AG04450 (cell line): ENCODE data around the gene NDRG4. TPM values are rescaled to one million over a fixed set of nuclear protein-coding genes. Genes with fewer than 3 reads are reported as not detected.

Experiments
- CTCF ChIA-PET: fragments of 300-600, 350-600 bp; formaldehyde crosslinking; extraction: SDS; loops from one replicate; lab custom pipeline; 2022; ENCODE audit warnings: antibody characterized with exemption, inconsistent platforms; lab: Charles Lee
- POLR2A ChIA-PET: fragments of 350-600 bp; formaldehyde crosslinking; extraction: SDS; loops from one replicate; lab custom pipeline; 2021; ENCODE audit warnings: antibody characterized with exemption, inconsistent platforms; lab: Yijun Ruan, JAX
- DNase-seq: peaks from one replicate; pipeline ENCODE4 v3.0.0-alpha.2; 2011; ENCODE audit warnings: low read depth, low spot score
- H3K27ac ChIP-seq: one replicate; pipeline ENCODE4 v1.5.1; 2012; ENCODE audit warnings: low read depth, low read length, control low read depth
- H3K27me3 ChIP-seq: one replicate; pipeline ENCODE4 v1.6.0; 2012; ENCODE audit warnings: low read length; ENCODE audit not compliant: control insufficient read depth, insufficient read depth
- H3K4me3 ChIP-seq: 2 replicates; pipeline ENCODE4 v1.5.1; 2011; ENCODE audit warnings: mild to moderate bottlenecking, low read depth, low read length, control low read depth
- H3K9me3 ChIP-seq: 2 replicates; pipeline ENCODE4 v1.5.1; 2012; ENCODE audit warnings: low read length; ENCODE audit not compliant: control insufficient read depth, insufficient read depth
- polyA plus RNA-seq: library from polyadenylated mRNA; depleted of rRNA; stranded (reverse); fragments of >200 nt; gene quantifications from 2 replicates; pipeline ENCODE4 v1.2.3, GENCODE V29; 2011
- TF ChIP-seq, protein P1 (sequence below): IDR thresholded peaks from 2 replicates; pipeline ENCODE4 v1.5.1; 2011; ENCODE audit warnings: low read depth, low read length, control low read depth, inconsistent platforms

NDRG4 gene
- polyA plus RNA-seq, 1 experiment = 24.3 TPM

DNA sequence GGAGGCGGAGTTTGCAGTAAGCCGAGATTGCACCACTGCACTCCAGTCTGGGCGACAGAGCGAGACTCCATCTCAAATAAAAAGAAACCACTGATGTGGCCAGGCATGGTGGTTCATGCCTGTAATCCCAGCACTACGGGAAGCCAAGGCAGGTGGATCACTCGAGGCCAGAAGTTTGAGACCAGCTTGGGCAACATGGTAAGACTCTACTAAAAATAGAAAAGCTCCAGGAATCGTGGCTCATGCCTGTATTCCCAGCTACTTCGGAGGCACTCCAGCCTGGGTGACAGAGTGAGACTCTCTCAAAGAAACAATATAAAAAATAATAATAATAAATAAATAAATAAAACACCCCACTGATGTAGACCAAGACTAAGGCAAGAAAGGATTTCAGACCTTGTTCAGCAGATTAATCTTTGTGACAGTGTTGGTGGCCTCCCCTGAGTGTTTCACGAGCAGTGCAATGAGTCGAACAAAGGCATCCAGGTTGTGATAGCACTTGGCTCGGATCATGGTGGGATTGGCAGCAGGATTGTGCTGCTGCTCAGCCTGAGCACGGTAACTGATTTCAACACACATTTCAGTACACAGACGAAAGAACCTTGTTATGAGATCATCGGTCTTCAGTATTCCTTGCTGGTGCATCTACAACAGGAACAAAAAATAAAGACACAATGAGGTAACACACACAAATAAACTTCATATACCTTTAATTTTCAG lies 34.0 kb downstream of the NDRG4 start:
- CTCF ChIA-PET = no interaction called here

DNA sequence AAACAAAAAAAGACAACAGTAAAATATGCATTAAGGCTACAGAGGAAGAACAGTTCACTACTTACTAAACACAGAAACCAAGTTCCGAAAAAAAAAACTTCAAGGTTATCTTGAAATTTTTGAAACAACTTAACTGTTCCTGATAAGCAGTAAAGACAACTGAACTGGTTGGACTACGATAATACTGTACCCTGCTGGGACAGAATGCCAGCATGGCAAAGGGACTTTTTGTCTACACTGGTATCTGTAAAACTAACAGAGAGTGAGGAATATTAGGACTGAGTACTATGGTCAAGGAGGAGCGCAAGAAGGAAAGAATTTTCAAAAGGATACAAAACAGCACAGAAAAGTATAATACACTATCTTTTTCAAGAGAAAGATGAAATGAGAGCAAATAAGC lies 35.2 kb downstream of the NDRG4 start:
- H3K4me3 ChIP-seq = no peak overlapping the region
- H3K27ac ChIP-seq = no peak overlapping the region
- POLR2A ChIA-PET = no interaction called here
- TF ChIP-seq, protein P1, sequence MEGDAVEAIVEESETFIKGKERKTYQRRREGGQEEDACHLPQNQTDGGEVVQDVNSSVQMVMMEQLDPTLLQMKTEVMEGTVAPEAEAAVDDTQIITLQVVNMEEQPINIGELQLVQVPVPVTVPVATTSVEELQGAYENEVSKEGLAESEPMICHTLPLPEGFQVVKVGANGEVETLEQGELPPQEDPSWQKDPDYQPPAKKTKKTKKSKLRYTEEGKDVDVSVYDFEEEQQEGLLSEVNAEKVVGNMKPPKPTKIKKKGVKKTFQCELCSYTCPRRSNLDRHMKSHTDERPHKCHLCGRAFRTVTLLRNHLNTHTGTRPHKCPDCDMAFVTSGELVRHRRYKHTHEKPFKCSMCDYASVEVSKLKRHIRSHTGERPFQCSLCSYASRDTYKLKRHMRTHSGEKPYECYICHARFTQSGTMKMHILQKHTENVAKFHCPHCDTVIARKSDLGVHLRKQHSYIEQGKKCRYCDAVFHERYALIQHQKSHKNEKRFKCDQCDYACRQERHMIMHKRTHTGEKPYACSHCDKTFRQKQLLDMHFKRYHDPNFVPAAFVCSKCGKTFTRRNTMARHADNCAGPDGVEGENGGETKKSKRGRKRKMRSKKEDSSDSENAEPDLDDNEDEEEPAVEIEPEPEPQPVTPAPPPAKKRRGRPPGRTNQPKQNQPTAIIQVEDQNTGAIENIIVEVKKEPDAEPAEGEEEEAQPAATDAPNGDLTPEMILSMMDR = no peak
- no peak for DNase-seq
- CTCF ChIA-PET = no interaction called here
- no peaks in the 10 kb centered on the region for H3K27me3 ChIP-seq
- no peaks in the 10 kb centered on the region for H3K9me3 ChIP-seq

More for the DNA sequence above, 34.0 kb downstream of the NDRG4 start:
- DNase-seq = no peak
- no peaks in the 10 kb centered on the region for H3K9me3 ChIP-seq
- no peak overlapping the region for H3K4me3 ChIP-seq
- no peak overlapping the region for H3K27ac ChIP-seq
- TF ChIP-seq, protein P1 = no peak
- no peaks in the 10 kb centered on the region for H3K27me3 ChIP-seq
- POLR2A ChIA-PET = no interaction called here

DNA sequence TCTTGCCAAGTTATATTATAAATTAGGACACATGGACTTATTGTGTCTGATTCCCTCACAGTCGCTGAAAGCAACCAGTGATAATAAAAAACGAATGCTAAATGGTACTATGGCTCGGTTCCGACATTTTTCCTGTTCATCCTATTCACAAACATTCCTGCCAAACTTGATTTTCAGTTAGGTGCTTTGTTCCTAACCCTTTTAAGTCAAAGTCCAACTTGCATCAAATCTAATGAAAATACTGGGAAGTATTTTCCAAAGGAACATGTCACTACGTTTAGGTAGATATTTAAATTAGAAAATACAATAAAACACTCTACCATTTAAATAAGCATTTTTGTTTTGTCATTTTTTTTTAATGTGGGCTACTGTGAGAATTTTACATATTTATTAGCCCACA lies 36.3 kb downstream of the NDRG4 start:
- Histone ChIP-seq H3K4me3 (no peak overlapping the region), H3K27ac (no peak overlapping the region), H3K27me3 (no peaks in the 10 kb centered on the region), H3K9me3 (no peaks in the 10 kb centered on the region)
- DNase-seq = no peak
- ChIA-PET CTCF (no interaction called here), POLR2A (no interaction called here)
- TF ChIP-seq, protein P1 = no peak

DNA sequence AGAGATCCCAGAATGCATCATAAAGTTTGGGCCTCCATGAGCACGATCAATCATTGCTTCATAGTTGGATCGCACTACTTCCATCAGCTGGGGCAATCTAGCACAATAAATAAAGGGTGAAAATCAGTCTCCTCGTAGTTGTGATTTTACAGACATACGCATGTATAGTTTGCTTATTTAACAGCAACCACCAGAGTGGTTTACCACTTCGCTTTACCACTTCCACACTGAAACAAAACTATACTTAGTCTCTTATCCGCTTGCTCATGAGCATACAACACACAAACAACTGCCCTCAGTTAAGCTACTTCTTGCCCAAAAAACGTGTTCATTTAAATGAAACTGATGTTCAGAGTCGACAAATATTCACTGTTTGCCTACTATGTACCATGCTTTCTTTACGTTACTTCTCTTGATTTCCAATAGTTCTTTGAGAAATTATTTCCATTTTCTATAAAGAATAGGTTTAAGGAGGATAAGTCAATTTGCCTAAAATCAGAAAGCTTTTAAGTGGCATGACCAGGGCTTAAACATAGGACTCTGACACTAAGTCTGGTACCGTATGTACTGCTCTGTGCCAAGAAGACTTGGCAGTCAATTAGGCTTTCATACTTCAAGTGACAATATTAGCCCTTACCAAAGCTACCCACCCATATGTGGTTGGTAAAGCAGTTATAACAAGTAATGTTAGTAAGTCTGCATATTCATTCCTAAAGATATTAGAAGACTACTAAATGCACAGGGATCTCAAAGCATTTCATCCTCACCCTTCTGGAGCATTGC lies 37.4 kb downstream of the NDRG4 start:
- no peak for DNase-seq
- CTCF ChIA-PET = no interaction called here

More for the DNA sequence above, 37.4 kb downstream of the NDRG4 start:
- POLR2A ChIA-PET = no interaction called here
- Histone ChIP-seq H3K27me3 (no peaks in the 10 kb centered on the region), H3K4me3 (no peak overlapping the region), H3K27ac (no peak overlapping the region), H3K9me3 (no peaks in the 10 kb centered on the region)
- TF ChIP-seq, protein P1 = no peak
